IgD-negative memory B cell (primary cell): ENCODE data around the gene PRSS27. TPM values are rescaled to one million over a fixed set of nuclear protein-coding genes. Genes with fewer than 3 reads are reported as not detected.

Experiments used
- H3K27ac Mint-ChIP-seq, 3 donors: one replicate each; pipeline ENCODE4 v1.8.0; 2020 to 2022; ENCODE audit warnings: mild to moderate bottlenecking in 3 of 3, mixed read lengths in 3 of 3, moderate library complexity in 1 of 3
- H3K27me3 Mint-ChIP-seq: one replicate; pipeline ENCODE4 v1.8.0; 2021; ENCODE audit warnings: mixed read lengths
- H3K36me3 Mint-ChIP-seq: one replicate; pipeline ENCODE4 v1.8.0; 2020; ENCODE audit warnings: mild to moderate bottlenecking, mixed read lengths
- H3K4me1 Mint-ChIP-seq, 3 donors: one replicate each; pipeline ENCODE4 v1.8.0; 2020 to 2022; ENCODE audit warnings: mixed read lengths in 3 of 3, mild to moderate bottlenecking in 1 of 3
- H3K4me3 Mint-ChIP-seq, 4 donors: one replicate each; pipeline ENCODE4 v1.8.0; 2020 to 2022; ENCODE audit warnings: mild to moderate bottlenecking in 4 of 4, mixed read lengths in 4 of 4, moderate library complexity in 3 of 4
- H3K9me3 Mint-ChIP-seq, 3 donors: one replicate each; pipeline ENCODE4 v1.8.0; 2020 to 2021; ENCODE audit warnings: mixed read lengths in 3 of 3, mild to moderate bottlenecking in 1 of 3
- polyA plus RNA-seq: library from polyadenylated mRNA; unstranded; fragments of 300-500 nt; fragmentation: Illumina TruSeq; gene quantifications from one replicate; pipeline ENCODE4 v1.2.3, GENCODE V29; 2021

PRSS27 gene
- polyA plus RNA-seq, 1 donor from 2014 or later: not detected

GRCh38 chr16:2712063-2712441 lies 8.0 kb downstream of the PRSS27 start:
- Mint-ChIP-seq H3K9me3 (no peaks in the 10 kb centered on the region), H3K36me3 (no peaks in the 10 kb centered on the region), H3K4me3 (no peak overlapping the region)

GRCh38 chr16:2711370-2712062 lies 8.5 kb downstream of the PRSS27 start:
- Mint-ChIP-seq H3K27me3 (peaks cover 4% of the 10 kb centered on the region), H3K36me3 (no peaks in the 10 kb centered on the region), H3K4me3 (no peak overlapping the region), H3K4me1 (peaks cover 0 to 5% (median 0%) of the 10 kb centered on the region in 3 donors), H3K9me3 (no peaks in the 10 kb centered on the region), H3K27ac (no peak overlapping the region)

More at GRCh38 chr16:2712063-2712441, 8.0 kb downstream of the PRSS27 start:
- peaks cover 0 to 5% (median 0%) of the 10 kb centered on the region in 3 donors for H3K4me1 Mint-ChIP-seq
- H3K27ac Mint-ChIP-seq: no peak overlapping the region
- peaks cover 4% of the 10 kb centered on the region for H3K27me3 Mint-ChIP-seq

GRCh38 chr16:2710711-2711231 lies 9.3 kb downstream of the PRSS27 start:
- no peaks in the 10 kb centered on the region for H3K36me3 Mint-ChIP-seq

GRCh38 chr16:2710021-2710710 lies 9.9 kb downstream of the PRSS27 start:
- H3K9me3 Mint-ChIP-seq: no peaks in the 10 kb centered on the region
- no peaks in the 10 kb centered on the region for H3K36me3 Mint-ChIP-seq
- H3K4me3 Mint-ChIP-seq: no peak overlapping the region
- H3K4me1 Mint-ChIP-seq: peaks cover 0 to 5% (median 0%) of the 10 kb centered on the region in 3 donors
- H3K27me3 Mint-ChIP-seq: peaks cover 4% of the 10 kb centered on the region
- H3K27ac Mint-ChIP-seq: no peak overlapping the region

More at GRCh38 chr16:2710711-2711231, 9.3 kb downstream of the PRSS27 start:
- Mint-ChIP-seq H3K27ac (no peak overlapping the region), H3K9me3 (no peaks in the 10 kb centered on the region), H3K4me1 (peaks cover 0 to 5% (median 0%) of the 10 kb centered on the region in 3 donors), H3K4me3 (peak overlapping the region in 1 of 4 donors; percentile 28), H3K27me3 (peaks cover 4% of the 10 kb centered on the region)

- Mint-ChIP-seq H3K27ac (no peak overlapping the region), H3K4me3 (no peak overlapping the region), H3K36me3 (no peaks in the 10 kb centered on the region), H3K27me3 (no peaks in the 10 kb centered on the region), H3K4me1 (peaks cover 0 to 2% (median 0%) of the 10 kb centered on the region in 3 donors), H3K9me3 (no peaks in the 10 kb centered on the region)
Measured at GRCh38 chr16:2709588-2709984, 10.4 kb downstream of the PRSS27 start.

GRCh38 chr16:2708955-2709587 lies 11.0 kb downstream of the PRSS27 start:
- H3K36me3 Mint-ChIP-seq: no peaks in the 10 kb centered on the region
- H3K27me3 Mint-ChIP-seq: no peaks in the 10 kb centered on the region
- H3K27ac Mint-ChIP-seq: no peak overlapping the region
- peaks cover 0 to 2% (median 0%) of the 10 kb centered on the region in 3 donors for H3K4me1 Mint-ChIP-seq
- no peaks in the 10 kb centered on the region for H3K9me3 Mint-ChIP-seq
- no peak overlapping the region for H3K4me3 Mint-ChIP-seq

- no peak overlapping the region for H3K4me3 Mint-ChIP-seq
- no peaks in the 10 kb centered on the region for H3K9me3 Mint-ChIP-seq
- H3K27me3 Mint-ChIP-seq: no peaks in the 10 kb centered on the region
- H3K36me3 Mint-ChIP-seq: no peaks in the 10 kb centered on the region
- no peak overlapping the region for H3K27ac Mint-ChIP-seq
- H3K4me1 Mint-ChIP-seq: peaks cover 0 to 2% (median 0%) of the 10 kb centered on the region in 3 donors
Measured at GRCh38 chr16:2708290-2708639, 11.8 kb downstream of the PRSS27 start.

GRCh38 chr16:2707368-2708289 lies 12.4 kb downstream of the PRSS27 start:
- Mint-ChIP-seq H3K27me3 (no peaks in the 10 kb centered on the region), H3K36me3 (no peaks in the 10 kb centered on the region), H3K4me1 (peaks cover 0 to 2% (median 0%) of the 10 kb centered on the region in 3 donors), H3K4me3 (no peak overlapping the region), H3K27ac (no peak overlapping the region), H3K9me3 (no peaks in the 10 kb centered on the region)

- Mint-ChIP-seq H3K27me3 (no peaks in the 10 kb centered on the region), H3K36me3 (no peaks in the 10 kb centered on the region), H3K9me3 (no peaks in the 10 kb centered on the region), H3K4me3 (no peak overlapping the region), H3K27ac (no peak overlapping the region), H3K4me1 (peaks cover 0 to 2% (median 0%) of the 10 kb centered on the region in 3 donors)
Measured at GRCh38 chr16:2706611-2707311, 13.3 kb downstream of the PRSS27 start.

- Mint-ChIP-seq H3K27me3 (no peaks in the 10 kb centered on the region), H3K4me1 (peaks cover 0 to 2% (median 0%) of the 10 kb centered on the region in 3 donors), H3K27ac (no peak overlapping the region), H3K4me3 (no peak overlapping the region), H3K9me3 (no peaks in the 10 kb centered on the region), H3K36me3 (no peaks in the 10 kb centered on the region)
Measured at GRCh38 chr16:2706085-2706484, 13.9 kb downstream of the PRSS27 start.

GRCh38 chr16:2705351-2705750 lies 14.7 kb downstream of the PRSS27 start:
- Mint-ChIP-seq H3K9me3 (no peaks in the 10 kb centered on the region), H3K27ac (no peak overlapping the region), H3K36me3 (no peaks in the 10 kb centered on the region), H3K4me3 (no peak overlapping the region), H3K4me1 (no peaks in the 10 kb centered on the region), H3K27me3 (no peaks in the 10 kb centered on the region)

GRCh38 chr16:2704983-2705275 lies 15.1 kb downstream of the PRSS27 start:
- Mint-ChIP-seq H3K9me3 (no peaks in the 10 kb centered on the region), H3K4me1 (no peaks in the 10 kb centered on the region), H3K4me3 (no peak overlapping the region), H3K27ac (no peak overlapping the region), H3K27me3 (no peaks in the 10 kb centered on the region), H3K36me3 (no peaks in the 10 kb centered on the region)

- no peaks in the 10 kb centered on the region for H3K9me3 Mint-ChIP-seq
- no peak overlapping the region for H3K4me3 Mint-ChIP-seq
- no peaks in the 10 kb centered on the region for H3K36me3 Mint-ChIP-seq
- no peaks in the 10 kb centered on the region for H3K27me3 Mint-ChIP-seq
- no peaks in the 10 kb centered on the region for H3K4me1 Mint-ChIP-seq
- H3K27ac Mint-ChIP-seq: no peak overlapping the region
Measured at GRCh38 chr16:2704166-2704982, 15.7 kb downstream of the PRSS27 start.
